Ammon's horn (tissue), 1 donor: ENCODE results near the gene SLC34A3.
"Not testable (repeated sequence)": the region's sequence is repeated elsewhere in the genome, so short reads cannot be mapped to it uniquely, and the experiment has no call there.

Experiments
- DNase-seq: peaks from one replicate; pipeline ENCODE4 v3.0.0-alpha.2; 2016; ENCODE audit warnings: low spot score

The SLC34A3 gene

DNA sequence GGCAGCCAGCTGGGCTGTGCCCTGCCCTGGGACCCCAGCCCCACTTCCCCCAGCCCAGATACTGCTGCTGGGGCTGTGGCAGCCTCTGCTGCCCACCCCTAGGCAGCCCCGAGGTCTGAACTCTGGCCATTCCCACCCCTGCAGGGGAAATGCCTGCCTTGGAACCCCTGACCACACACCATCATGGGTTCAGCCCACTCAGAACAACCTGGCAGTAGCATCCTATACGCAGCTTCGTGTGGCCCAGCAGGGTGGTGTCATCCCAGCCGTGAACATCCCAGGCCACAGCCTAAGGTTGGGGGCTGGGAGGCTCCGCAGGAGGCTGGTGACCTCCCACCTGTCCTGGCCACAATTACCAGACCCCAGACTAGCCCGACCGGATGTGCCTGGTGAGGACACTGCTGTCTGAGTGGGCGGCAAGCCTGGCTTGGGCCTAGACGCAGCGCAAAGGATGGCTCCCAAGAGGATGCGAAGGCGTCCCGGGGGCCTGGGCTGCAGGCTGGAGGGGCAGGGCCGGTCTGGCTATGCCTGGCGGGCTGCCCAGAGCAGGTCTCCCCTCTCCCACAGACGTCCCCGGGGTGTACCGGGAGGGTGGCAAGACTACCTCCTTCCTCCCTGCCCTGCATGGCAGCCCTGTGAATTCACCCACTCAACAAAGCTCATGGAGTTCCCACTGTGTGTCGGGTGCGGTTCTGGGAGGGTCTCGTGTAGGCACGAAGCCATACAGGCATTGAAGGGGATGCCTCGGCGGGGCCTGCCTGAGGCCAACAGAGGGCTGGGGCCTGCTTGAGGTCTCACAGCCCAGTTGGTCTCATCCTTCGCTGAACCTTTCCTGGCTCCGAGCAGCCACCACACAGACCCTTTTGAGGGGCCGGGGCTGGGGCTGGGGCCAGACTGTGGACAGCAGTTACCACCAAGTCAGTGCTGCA, 1.5 kb upstream of the SLC34A3 start:
- DNase-seq = no peak

DNA sequence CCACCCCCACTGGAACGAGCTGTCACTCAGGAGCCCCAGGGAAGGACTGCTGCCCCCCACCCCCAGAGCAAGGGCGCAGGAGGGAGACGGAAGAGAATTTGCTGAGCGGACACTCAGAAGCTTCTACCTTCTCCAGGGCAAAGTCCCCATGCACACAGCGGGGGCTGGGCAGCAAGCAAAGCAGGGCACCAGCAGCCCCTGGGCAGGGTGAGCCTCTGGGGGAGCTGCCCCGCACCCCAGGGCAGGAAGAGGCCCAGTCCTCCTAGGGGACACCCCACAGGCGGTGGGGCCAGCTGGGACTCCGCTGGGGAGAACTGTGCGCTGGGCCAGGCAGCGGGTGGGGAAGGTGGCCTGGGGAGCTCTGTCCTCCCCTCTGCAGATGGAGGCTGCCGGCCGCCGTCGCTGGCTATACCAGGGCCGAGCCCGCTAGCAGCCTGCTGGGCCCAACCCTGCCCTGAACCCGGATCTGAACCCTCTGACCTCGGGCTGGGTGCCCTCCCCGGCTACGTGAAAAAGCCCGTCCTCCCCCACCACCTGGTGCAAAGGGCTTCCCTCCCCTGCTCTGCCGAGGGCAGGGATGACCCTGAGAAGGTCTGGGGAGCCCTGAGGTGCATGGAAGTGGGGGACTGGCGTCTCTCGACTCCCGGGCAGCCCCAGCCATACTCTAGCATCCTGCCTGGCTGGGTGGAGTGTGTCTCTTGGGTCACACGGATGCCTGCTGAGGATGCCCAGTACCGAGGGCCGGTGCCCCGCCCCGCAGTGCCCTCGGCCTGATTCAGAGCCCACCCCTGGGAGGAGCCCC, 597 bp upstream of the SLC34A3 start:
- no peak for DNase-seq

DNA sequence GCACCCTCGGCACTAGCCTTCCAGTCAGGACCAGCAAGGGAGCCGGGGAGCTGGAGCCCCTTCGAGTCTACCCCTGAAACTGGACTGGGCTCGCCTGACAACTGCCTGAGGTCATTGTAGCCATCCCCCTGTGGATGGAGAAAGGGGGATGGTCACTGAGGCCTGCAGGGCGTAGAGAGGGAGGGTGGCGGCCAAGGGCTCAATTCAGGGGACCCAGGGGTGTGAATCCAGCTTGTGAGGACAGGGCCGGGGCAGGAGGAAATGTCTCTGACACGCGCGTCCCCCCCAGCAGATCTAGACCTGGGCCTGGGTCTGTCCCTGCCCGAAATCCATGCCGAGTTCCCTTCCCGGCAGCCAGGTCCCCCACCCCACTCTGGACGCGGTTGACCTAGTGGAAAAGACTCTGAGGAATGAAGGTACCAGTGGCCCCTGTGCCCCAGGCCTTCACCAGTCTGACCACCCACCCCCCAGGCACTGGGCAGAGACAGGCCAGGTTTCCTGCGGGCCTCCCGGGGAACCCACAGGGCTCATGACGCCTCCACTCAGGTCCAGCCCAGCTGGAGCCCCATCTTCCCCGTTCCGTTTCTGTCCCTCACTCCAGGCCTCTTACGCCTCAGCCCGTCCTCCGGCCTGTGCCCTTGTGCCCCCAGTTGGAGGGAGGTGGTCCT, 805 bp downstream of the SLC34A3 start:
- DNase-seq = no peak

DNA sequence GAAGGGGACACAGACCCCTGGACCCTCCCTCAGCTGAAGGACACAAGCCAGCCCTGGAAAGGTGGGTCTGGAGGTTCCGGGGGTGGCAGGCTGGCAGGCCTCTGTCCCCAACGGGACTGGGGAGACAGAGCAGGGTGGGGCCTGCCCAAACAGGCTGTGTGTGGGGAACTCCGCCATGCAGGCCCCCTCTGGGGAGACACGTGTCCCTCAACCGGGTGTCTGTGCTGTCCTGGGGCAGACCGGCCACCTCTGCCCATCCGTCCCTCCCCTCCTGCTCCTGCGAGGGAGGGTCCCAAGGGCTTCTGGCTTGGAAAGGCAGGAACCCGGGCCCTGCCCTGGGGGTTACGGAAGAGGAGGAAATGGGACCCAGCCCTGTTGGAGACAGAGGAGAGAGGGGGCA, 1.4 kb downstream of the SLC34A3 start:
- DNase-seq = no peak

DNA sequence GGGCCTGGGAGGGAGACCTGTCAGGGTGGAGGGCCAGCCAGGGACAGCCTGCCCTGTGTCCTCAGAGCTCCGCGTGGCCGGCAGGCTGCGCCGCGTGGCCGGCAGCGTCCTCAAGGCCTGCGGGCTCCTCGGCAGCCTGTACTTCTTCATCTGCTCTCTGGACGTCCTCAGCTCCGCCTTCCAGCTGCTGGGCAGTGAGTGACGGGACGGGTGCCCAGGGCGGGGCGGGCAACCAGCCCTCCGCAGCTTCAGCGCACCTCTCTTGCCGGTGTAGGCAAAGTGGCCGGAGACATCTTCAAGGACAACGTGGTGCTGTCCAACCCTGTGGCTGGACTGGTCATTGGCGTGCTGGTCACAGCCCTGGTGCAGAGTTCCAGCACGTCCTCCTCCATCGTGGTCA, 1.8 kb downstream of the SLC34A3 start:
- DNase-seq = no peak

DNA sequence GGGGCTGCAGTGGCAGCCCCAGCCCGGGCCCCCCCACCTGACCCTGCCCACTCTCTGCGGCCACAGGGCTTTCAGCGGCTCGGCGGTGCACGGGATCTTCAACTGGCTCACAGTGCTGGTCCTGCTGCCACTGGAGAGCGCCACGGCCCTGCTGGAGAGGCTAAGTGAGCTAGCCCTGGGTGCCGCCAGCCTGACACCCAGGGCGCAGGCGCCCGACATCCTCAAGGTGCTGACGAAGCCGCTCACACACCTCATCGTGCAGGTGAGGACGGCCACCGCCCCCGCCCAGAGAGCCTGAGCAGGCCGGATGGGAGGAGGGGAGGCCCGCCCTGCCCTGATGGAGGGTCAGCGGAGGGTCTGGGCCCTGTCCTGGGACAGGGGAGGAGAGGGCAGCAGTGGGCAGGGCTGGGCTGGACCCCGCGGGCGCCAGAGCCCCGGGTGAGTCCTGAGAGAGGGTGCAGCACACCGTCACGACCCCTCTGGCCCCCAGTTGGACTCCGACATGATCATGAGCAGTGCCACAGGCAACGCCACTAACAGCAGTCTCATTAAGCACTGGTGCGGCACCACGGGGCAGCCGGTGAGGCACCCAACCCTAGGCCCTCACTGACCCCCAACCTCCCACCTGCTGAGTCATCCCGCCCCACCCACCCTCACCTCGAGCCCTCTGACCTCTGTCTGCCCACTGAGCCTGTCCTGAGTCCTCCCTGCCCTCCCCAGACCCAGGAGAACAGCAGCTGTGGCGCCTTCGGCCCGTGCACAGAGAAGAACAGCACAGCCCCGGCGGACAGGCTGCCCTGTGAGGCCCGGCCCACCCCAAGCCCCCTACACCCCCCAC, 2.7 kb downstream of the SLC34A3 start:
- no peak for DNase-seq

DNA sequence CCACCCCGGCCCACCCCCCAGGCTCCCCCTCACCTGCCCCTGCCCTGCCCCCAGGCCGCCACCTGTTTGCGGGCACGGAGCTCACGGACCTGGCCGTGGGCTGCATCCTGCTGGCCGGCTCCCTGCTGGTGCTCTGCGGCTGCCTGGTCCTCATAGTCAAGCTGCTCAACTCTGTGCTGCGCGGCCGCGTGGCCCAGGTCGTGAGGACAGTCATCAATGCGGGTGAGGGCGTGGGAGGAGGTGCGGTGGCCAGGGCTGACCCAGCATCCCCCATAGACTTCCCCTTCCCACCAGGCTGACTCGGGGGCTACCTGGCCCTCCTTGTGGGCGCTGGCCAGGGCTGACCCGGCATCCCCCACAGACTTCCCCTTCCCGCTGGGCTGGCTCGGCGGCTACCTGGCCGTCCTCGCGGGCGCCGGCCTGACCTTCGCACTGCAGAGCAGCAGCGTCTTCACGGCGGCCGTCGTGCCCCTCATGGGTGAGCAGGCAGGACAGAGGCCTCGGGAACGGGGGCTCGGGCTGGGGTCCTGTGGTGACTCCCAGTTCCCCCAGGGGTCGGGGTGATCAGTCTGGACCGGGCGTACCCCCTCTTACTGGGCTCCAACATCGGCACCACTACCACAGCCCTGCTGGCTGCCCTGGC, 3.5 kb downstream of the SLC34A3 start:
- no peak for DNase-seq

DNA sequence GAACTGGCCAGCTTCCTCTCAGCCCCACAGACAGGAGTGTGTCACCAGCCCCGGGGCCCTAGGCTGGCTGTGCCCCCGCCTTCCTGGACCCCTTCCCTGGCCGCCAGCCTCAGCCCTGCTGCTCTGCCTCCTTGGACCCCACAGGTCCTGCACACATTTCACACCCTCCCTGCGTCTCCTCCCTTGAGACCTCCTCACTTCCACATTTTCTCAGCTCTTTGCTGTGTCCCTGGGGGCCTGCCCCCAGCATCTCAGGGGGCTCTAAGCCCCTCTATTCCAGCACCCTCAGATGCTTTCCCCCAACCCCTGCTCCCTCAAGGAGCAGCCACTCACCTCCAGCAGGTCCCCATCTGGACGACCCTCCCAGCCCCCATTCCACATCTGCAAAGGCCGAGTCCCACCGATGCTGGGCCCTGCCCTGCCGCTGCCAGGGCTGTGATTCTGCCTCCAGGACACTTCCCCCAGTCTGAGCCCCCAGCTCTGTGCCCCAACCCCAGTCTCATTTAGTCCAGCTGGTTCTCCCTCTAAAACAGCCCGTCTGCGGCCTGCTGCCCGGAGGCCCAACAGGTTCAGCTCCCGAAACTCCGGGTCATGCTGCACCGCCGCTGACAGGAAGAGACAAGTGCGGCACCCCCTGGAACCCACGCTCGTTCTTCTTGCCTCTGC, 4.2 kb downstream of the SLC34A3 start:
- no peak for DNase-seq

DNA sequence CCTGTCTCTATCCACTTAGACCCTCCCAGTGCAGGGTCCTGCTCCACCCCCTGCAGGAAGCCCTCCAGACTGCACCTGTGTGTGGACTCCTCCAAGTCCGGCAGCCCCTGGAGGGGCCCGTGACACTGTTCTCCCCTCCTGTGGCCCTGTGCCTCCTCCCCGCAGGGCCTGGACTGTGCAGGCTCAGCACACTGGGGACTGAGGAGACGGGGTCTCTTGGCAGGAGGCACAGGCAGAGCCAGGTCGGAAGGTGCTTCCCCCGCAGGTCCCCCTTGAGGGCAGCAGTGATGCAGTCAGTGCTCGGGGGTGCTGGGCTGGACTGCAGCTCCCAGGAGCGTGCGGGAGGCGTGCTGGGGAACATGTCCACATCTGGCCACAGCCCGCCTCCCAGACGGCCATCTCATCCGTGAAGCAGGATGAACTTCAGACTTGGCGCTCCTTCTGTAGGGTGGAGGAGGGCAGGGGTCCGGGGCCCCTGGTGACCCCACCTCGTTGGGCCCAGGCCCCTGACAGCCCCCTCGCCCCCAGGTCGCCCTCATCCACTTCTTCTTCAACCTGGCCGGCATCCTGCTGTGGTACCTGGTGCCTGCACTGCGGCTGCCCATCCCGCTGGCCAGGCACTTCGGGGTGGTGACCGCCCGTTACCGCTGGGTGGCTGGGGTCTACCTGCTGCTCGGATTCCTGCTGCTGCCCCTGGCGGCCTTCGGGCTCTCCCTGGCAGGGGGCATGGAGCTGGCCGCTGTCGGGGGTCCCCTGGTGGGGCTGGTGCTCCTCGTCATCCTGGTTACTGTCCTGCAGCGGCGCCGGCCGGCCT, 4.9 kb downstream of the SLC34A3 start:
- no peak for DNase-seq

DNA sequence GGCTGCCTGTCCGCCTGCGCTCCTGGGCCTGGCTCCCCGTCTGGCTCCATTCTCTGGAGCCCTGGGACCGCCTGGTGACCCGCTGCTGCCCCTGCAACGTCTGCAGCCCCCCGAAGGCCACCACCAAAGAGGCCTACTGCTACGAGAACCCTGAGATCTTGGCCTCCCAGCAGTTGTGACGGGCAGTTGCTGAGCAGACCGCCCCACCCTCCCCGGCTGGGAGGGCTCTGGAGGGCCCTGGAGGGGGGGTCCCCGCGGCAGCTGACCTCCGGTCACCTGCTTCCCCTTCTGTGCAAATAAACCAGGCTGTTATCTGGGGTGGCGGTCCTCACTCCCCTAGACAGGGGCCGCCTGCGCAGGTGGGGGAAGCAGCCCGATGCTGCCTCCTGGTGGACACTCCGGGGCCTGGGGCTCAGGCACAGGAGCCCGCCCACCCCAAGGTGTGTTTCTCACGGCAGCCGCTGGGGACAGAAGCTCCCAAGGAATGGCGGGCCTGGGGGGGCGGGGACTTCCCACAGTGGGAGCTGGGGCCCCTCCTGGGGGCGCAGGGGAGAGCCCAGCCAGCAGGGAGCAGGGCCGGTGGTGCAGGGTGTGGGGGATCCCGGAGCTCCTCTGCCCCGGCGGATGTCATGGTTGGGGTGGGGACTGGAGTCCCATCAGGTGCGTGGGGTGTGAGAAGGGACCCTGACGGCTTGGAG, 5.7 kb downstream of the SLC34A3 start:
- peak; percentile 83 for DNase-seq

DNA sequence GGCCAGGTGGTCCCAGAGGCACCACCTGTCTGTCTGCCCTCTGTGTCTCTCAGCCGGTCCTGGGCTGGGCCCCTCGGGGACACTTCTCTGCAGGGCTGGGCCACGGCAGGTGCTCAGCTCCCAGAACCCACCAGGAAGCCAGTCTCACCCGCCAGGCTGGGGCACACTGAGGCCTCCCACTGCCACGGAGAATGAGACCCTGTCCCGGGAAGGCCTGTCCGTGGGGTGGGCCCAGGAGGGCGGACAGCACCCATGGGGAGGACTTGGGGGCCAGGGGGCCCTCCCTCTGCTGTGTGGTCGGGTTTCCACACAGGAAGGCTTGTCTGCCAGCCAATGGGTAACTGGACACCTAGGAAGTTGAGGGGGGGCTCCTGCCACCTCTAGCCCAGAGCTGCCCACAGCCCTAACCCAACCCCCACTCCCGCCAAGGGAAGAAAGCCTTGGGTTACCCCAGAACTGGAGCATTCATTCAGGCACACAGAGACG, 6.3 kb downstream of the SLC34A3 start:
- no peak for DNase-seq

DNA sequence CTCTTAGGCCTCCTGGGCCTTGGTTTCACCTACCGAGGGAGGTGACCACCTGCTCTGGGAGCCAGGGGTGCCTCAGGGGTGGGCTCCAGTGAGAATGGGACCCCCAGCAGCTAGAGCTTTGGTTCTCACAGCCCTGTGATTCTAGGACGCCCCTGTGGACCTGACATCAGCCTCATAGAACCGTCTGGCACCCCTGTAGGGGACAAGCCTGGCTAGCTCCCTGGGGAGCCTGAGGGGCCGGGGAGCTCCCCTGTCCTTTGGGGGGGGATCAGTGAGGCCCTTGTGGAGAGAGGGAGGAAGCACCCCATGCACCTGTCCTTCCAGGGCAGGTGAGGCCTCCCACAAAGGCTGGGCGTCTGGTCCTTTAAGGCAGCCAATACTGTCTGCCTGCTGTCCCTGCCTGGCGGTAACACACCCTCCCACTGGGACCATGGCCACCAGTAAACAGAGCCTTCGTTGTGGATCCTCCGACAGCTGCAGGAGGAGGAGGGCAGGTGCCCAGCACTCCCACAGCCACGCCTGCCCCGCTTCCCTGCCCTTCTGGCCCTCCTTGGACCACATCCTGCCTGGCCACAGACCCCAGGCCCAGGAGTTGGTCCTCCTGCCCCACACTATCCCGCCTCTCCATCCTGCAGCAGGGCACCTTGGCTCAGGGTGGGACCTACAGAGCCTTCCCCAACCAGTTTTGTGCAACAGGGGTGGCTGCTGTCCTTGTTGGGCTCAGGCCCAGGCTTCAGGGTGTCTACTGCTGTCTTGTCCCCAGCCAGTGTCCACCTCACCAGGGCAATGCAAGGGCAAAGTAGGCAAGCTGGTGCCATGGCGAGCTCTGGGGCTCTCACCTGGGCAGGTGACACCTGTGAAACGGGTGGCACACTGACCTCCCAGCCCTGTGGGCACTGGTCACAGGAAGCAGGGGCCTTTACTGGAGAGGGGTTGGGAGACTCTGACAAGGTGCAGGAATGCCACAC, 7.3 kb downstream of the SLC34A3 start:
- peak; percentile 89 for DNase-seq

DNA sequence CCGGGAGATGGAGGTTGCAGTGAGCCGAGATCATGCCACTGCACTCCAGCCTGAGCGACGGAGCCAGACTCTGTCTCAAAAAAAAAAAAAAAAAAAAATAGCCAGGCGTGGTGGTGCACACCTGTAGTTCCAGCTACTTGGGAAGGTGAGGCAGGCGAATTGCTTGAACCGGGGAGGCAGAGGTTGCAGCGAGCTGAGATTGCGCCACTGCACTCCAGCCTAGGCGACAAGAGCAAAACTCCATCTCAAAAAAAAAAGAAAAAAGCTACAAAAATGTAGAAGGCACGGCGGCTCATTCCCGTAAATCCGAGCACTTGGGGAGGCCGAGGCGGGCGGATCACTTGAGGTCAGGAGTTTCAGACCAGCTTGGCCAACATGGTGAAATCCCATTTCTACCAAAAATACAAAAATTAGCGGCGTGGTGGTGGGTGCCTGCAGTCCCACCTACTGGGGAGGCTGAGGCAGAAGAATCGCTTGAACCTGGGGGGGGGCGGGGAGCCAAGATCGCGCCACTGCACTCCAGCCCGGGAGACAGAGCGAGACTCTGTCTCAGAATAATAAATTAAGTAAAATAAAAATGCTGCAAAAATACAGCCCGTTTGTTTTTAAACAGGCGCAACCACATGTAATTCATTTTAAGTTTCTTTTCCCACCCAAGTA, 9.0 kb downstream of the SLC34A3 start:
- DNase-seq = not testable (repeated sequence)

DNA sequence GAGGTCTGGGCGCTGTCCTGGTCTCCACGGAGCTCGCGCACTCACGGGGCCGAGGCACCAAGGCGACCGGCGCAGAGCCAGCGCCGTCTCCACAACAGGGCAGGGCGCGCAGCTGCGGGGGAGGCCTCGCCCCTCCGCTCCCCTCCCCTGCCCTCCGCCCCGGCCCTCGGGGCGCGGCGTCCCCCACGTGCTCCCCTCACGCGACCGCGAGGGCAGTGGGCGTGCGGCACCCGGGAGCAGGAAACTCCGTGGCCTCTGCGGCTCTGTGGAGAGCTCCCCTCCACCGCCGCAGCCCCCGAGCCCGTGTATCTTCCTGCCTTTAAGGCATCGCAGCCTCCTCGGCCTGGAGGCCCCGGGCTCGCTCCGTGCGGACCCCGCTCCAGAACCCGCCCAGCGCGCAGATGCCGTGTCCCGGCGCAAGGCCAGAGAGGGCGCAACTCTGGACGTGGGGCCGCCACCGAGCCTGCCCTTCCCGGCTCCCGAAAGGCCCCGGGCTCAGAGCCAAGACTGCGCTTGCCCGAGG, 9.7 kb downstream of the SLC34A3 start:
- peak; percentile 86 for DNase-seq

DNA sequence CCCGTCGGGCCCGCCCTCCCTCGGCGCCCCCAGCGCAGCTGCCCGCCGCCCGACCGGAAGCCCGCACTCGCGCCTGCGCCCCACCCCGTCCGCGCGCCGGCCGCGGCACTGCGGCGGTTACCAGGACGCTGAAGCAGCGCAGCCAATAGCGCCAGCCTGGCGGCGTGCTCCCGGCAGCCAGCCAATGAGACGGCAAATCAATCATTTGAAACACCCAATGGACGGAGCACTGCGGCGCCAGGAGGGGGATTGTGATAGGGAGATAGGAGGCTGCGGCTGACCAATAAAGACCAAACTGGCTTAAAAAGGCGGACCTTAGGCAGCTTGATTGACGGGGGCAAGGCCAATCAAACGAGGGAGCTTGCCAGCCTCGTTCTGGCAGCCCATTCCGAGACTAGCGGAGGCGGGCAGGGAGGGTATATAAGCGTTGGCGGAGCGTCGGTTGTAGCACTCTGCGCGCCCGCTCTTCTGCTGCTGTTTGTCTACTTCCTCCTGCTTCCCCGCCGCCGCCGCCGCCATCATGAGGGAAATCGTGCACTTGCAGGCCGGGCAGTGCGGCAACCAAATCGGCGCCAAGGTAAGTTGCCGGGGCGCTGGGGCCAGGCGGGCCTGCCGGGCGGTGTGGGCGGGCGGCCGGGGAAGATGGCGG, 10.3 kb downstream of the SLC34A3 start, which contains the start of gene TUBB4B:
TSS of gene TUBB4B (plus strand) at position 447 of the 649 bp plus-strand sequence. CDS start at position 521, 74 bp downstream.
- peak; percentile 100 for DNase-seq
